Brain pericyte (primary cell): ENCODE results near the gene MRPS16.
"Not testable (repeated sequence)": the region's sequence is repeated elsewhere in the genome, so short reads cannot be mapped to it uniquely, and the experiment has no call there.

Experiments used
- DNase-seq: peaks from one replicate; pipeline ENCODE4 v3.0.0-alpha.2; 2012; ENCODE audit warnings: low read depth, low spot score

The MRPS16 gene

DNA sequence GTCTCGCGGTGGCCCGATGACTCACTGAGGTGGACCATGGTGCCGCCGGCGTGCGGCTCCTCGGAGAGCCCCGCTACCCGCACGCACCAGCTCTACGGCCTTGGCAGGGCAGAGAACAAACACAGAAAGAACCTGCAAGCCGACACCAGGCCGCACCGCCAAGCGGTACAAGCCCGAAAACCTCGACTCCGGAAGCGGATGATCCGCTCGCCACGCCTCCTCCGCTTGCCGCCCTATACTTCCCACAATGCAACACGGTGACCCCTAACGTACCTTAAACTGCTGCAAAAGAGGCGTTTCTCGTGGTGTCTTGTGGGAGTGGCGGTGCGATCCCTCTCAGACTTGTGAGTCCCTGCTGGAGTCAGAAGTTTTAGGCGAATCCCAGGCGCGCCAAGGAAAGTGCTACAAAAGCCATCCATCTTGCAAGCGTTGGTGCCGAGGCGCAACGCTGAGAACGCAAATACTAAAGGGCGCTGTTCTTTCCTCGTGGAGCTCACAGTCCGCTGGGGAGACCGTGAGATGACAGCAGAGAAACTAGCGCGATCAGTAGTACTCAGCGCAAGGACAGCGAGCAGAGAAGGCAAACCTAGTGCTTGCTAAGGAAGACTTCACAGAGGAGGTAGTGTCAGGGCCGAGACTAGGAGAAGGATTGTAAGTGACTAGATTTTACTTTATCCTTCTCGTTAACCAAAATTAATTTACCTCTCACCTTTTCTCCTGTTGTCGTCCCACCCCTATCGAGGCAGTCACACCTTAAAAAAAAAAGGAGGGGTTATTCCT is at the start of gene MRPS16:
MRPS16 (minus strand) TSS at position 200 of the 780 bp plus-strand sequence; CDS start at position 38, 162 bp downstream.
- peak; percentile 92 for DNase-seq

DNA sequence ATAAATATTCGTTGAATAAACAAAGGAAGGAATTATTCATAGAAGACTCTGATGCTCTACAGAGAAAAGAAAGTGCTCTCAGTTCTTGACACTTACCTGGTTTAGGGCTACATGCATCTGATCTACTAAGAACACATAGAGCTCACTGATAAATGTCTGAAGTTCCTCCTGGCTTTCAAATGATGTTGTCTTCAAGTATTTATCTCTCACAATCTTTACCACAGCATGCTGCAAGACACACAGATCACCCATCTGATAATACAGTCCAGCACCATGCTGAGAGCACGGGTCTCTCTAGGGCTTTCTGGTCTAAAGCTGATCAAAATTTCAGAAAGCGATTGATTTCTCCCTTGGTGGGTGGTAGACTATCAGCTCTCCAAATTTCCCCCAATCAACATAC is 44.5 kb upstream of the MRPS16 start:
- no peak for DNase-seq

DNA sequence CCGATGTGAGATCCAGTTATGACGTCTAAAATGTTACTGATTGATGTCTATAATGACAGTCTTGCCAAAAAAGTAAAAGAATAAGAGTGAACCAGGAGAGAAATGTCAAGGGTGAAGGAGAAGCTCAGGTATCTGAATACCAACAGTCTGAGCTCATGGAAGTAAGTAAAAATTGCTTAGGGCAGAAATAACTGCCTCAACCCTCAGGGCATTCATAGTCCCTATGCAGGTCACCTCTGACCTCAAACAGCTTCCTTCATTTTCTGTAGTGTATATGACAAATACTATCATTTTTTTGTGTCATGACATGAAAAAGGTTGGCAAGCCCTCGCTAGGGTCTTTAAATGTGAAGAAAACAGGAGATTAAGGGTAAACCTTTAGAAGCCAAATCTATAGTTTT is 41.0 kb upstream of the MRPS16 start:
- DNase-seq = no peak

DNA sequence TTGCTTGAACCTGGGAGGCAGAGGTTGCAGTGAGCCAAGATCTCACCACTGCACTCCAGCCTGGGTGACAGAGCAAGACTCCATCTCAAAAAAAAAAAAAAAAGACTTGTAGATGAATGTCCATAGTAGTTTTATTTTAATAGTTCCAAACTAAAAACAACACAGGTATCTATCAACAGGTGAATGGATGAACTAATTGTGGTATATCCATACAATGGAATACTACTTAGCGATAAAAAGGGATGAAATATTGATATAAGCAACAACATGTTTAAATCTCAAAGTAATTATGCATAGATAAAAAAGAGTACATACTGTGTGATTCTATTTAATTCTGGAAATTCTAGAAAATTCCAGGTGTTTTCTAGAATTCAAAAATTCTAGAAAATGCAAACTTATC is 37.5 kb upstream of the MRPS16 start:
- DNase-seq = no peak

DNA sequence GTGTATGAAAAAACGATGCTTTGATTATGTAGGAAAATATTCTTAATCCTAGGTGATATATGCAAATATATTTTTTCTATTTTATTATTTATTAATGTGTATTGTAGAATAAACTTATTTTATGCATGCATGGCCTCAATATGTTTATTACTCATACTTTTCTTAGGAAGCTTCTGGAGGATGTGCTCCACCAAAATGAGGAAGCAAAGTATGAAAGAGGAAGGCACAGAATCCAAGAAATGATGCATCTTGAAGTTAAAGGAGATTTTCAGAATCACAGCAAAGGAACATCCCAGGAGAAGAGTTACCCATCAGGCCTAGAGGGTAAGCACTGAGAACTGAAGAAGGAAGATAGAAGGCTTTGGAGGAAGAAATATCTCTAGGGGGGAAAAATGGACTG is 35.0 kb upstream of the MRPS16 start:
- DNase-seq = no peak

DNA sequence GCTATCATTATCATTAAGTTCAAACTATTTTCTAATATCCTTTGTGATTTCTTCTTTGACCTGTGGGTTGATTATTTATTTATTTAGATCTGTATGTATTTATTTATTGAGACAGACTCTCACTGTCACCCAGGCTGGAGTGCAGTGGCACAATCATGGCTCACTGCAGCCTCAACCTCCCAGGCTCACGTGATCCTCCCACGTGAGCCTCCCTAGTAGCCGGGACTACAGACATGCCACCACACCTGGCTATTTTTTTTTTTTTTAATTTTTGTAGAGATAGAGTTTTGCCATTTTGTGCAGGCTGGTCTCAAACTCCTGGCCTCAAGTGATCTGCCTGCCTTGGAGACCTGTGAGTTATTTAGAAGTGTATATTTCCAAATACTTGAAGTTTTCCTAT is 28.7 kb upstream of the MRPS16 start:
- no peak for DNase-seq

DNA sequence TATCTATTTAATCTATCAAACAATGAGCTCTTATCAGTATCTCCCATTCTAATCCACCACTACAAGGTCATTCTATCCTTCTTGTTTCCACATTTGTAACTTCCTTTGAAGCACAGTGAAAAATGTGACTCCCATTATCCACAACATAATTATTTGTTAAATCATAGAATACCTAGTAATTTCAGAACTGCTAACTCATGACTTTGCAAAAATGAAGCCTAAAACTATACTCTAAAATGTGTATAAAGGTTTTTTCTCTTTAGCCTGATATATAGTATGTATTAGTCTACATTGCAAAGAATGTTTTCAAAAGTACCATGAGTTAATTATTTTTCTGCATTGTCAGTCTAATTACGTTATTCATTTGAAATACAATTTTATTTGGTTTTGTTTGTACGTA is 12.0 kb upstream of the MRPS16 start:
- no peak for DNase-seq

DNA sequence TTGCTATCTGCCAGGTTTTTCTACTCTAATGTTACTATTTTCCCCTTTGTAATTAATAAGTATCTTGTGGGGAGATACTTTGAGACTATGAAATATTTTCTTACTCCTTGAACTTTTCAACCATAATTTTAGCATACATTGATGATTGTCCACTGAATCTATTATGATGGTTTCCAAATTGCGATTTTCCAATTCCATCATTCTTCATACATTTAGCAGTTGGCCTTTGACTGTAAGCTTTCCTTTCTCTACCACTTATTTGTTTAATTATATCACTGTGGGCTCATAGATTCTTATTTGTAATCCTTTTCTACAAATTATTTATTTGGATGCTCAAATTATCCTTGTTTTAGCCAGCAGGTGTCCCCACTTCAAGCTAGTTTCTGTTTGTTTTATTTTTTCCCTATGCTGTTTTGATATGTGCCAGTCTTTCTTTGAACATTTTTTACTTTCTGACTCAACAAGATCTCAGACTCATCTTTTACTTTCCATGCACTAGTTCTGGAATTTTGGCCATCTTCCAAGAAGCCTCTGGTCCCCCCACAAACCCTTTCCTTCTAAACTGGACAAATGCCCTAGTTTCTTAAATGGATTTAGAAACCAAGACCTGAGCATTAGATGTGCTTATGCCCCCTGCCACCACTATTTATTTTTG is 11.4 kb upstream of the MRPS16 start:
- no peak for DNase-seq

DNA sequence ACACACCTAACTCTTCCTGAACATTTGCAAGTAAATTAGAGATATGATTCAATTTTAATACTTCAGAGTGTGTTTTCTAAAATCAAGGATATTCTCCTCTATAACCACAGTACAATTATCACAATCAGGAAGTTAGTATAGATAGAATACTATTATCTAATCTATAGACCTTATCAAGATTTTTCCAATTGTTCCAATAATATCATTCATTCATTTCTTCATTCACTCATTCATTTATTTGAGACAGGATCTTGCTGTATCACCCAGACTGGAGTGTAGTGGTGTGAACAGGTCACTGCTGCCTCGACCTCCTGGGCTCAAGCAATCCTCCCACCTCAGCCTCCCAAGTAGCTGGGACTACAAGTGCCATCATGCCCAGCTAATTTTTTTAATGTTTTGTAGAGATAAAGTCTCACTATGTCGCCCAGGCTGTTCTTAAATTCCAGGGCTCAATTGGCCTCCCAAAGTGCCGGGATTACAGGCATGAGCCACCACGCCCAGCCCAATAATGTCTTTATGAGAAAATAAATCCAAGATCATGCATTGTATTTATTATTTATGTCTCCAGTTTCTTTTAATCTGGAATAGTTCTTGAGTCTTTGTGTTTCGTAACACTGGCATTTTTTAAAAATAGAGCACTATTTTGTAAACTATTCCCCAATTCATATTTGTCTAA is 10.6 kb upstream of the MRPS16 start:
- no peak for DNase-seq

DNA sequence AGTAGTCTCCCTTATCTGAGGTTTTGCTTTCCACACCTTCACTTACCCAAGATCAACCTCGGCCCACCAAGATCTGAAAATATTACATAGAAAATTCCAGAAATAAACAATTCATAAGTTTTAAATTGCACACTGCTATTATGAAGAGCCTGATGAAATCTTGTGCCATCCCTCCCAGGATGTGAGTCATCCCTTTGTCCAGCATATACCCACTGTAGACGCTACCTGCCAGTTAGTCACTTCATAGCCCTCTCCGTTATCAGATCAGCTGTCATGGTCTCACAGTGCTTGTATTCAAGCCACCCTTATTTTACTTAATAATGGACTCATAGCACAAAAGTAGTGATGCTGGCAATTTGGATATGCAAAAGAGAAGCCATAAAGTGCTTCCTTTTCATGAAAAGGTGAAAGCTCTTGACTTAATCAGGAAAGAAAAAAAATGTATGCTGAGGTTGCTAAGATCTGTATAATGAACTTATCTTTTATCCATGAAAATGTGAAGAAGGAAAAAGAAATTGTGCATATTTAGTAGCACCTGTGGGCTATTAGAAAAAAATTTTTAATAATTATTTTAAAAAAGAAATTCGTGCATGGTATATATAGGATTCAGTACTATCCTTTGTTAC is 9.8 kb upstream of the MRPS16 start:
- DNase-seq = no peak

DNA sequence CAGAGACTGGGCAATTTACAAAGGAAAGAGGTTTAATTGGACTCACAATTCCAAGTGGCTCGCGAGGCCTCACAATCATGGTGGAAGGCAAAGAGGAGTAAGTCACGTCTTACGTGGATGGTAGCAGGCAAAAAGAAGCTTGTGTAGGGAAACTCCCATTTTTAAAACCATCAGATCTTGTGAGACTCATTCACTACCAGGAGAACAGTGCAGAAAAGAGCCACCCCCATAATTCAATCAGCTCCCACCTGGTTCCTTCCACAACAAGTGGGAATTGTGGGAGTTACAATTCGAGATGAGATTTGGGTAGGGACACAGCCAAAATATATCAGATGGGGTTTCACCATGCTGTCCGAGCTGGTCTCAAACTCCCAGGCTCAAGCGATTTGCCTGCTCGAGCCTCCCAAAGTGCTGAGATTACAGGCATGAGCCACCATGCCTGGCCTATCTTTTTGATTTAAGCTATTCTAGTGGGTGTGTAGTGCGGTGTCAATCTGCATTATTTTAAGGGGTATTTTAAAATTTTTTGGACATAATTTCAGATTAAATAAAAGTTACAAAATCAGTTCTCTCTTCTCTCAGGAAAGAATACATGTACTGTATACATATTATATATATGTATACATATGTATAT is 9.0 kb upstream of the MRPS16 start:
- DNase-seq = no peak

DNA sequence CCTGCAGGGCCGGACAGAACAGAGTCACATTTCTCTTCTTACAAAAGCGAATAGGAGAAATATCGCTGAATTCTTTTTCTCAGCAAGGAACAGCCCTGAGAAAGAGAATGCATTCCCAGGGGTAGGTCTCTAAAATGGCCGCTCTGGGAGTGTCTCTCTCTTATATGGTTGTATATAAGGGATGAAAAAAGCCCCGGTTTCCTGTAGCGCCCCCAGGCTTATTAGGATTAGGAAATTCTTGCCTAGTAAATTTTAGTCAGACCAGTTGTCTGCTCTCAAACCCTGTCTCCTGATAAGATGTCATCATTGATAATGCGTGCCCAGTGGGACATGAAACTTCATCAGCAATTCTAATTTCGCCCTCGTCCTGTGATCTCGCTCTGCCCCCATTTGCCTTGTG is 6.2 kb upstream of the MRPS16 start:
- not testable (repeated sequence) for DNase-seq

DNA sequence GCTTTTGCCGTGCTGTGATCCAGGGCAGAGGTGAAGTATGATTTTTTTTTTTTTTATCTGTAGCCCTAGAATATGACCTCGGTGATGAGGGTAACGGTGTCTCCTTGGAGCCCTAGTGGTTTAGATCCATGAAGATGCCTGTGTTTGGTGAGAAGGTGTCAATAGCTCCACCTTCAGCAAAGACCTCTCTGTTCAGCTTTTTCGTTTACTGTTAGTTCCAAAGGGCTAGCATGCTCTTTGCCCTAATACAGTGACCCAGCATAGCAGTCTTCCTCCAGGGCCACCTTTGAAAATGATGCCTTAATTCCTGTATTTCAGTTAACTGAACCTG is 746 bp upstream of the MRPS16 start:
- no peak for DNase-seq

DNA sequence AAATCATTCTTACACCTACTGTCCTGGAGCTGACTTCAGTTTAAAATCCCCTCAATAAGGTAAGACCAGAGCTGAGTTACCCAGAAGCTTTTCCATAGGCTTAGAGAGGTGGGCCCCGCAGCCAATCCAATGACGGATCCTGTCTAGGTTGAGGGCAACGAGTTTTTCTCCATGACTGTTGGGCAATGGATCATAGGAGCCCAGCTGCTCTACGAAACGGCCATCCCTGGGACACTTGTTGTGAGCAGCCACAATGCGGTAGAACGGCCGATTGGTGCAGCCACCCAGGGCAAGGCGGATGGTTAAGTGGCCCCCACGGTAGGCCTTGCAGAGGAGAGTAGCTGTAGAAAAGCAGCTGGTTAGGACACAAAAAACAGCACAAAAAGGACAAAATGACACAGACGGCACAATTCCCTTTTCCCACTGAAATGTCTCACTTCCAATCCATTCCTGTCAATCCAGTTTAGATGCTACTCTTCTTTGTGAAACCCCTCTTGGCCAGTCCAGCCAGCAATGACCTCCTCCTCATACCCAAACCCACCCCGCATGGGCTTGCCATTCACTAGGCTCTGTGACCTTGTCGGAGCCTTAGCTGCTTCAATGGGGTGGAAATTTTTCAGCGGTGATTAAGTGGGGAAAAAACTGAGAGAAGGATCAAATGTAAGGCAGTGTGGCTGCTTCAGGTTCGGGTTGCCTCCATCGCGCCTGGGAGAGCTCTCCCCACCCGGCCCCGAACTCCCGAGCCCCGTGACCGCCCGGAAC is 580 bp downstream of the MRPS16 start:
- no peak for DNase-seq

DNA sequence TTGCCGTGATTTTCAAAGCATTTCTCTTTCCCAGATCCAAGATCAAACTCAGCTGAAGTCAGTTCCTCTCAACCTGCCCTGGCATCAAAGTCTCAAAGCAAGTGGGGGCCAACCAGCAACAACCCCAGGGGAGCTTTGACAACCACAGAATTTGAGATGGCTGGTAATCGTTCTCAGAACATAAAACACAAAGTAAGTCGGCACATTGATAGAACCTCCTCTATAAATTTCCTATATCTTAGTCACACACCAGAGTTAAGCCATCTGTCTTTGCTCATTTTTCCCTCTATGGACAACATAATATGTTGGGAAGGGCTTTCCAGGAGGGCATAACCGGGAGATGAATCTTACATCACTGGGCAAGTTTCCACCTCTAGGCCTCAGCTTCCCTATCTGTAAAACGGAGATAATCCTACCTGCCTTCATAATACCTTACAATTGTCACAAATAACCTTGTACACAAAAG is 4.2 kb downstream of the MRPS16 start:
- DNase-seq = no peak

DNA sequence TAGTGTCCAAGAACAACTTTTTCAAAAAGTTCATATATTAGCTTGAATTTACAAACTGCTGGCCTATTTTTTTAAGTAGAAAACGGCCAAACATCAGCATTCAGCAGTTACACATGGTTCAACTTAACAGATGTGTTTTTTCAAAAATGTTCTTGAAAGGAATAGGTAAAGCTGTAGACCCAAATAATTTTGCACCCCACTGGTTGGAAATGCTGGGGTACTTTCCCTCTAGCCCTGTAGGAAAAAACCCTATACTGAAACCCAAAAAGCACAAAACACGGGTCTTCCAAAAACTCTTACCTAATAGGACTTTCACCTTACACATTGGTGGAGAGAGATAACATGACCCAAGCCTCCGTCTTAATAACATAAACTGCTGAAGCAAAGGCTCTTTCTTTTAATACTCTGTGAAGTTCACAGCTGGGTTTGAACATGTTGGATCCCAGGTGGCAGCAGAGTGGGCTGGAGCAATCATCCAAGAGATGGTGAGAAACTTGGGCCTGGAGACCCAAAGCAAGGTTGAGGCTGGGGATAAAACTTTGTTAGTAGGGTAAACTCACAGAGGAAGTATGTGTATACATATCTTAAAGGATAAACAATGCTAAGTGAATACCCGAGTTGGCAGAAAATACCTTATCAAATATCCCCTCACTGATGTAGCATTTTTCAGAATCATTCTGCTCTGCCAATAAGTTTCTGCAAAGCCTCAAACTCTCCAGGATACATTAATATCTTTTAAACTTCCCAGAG is 4.8 kb downstream of the MRPS16 start:
- DNase-seq = no peak

DNA sequence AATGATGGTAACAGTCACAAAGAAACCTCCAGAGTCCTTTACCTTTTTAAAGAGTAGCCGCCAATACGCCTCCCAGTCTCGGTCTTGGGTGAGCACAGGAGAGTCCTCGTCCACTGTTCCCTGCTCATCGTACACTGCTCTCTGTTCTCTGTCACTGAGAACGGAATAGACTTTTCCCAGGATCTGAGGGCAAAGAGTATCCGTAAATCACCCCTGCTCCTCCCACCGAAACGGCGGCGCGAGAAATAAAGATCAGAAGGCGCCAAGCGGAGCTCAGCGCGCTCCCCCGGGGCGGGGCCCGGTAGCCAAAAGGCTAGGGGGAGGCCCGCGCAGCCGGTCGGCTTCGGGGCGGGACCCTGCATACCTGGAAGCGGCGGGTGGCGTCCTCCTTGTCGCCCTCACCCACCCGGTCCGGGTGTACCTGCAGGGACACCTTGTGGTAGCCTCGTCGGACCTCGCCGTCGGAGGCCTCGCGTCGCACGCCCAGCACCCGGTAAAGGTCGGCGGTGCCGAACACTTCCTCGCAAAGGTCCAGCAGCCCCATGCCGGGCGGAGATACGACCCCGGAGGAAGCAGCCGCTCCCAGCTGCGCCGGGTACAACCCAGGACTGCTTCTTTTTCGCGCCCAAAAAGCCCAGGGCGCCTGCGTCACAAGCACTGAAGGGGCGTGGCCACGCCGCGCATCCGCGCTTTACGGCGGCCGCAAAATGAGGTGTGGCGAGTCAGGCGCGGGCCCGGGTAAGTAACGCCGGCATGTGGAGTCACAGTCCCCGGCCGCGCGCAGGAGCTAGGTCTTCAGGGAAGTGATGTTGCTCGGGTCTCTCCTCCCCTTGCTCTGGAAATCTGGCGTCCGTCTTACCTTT is 5.6 kb downstream of the MRPS16 start, which contains the start of gene DNAJC9:
DNAJC9 (minus strand) TSS at position 610 of the 863 bp plus-strand sequence; CDS start at position 544, 66 bp downstream.
- DNase-seq = peak; percentile 71

DNA sequence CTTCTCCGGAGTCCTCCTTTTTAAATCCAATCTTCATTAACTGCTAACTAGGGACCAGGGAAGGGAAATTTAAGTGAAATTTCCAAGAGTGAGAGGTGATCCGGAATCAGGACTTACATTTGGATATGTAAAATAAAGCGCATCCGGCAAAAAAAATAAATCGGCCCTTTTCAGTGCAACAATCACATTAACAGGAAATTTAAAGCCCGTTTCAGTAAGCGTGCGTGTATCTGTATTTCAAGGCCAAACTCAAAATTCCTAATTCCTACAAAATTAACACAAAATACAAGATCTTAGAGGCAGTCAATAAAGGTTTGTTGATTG is 6.2 kb downstream of the MRPS16 start:
- DNase-seq = no peak

DNA sequence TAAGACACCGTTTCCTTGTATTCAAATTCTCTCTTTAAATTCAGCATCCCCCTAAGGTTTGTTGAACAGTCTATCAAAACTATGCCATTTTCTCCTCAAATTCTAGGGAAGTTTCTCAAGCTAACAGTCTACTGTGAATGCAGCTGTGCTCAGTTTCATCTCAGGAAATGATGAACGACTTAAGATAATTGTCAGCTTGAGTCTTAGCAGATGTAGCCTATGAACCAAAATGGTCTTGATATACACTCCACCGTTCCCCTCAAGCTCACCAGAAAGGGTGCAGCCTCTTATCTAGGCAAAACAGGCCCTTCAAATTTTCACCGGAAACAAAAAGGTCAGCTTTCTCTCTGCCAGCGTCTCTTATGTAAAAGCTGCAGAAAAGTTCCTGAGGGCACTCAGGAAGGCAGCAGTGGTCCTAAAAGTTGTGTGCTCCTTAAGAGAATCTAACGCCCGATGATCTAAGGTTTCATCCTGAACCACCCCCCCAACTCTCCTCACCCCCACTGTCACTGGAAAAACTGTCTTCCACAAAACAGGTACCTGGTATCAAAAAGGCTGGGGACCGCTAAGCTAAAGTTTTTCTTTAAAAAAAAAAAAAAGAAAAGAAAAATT is 7.5 kb downstream of the MRPS16 start:
- no peak for DNase-seq
